ENCODE results near the gene TIA1. TPM values are rescaled to one million over a fixed set of nuclear protein-coding genes. Genes with fewer than 3 reads are reported as not detected.
A peak's percentile ranks its signal among the peaks of the same experiment; 100 is the strongest.

TIA1 gene
- total RNA-seq, 1 donor from 2014 or later: 45.1 TPM

DNA sequence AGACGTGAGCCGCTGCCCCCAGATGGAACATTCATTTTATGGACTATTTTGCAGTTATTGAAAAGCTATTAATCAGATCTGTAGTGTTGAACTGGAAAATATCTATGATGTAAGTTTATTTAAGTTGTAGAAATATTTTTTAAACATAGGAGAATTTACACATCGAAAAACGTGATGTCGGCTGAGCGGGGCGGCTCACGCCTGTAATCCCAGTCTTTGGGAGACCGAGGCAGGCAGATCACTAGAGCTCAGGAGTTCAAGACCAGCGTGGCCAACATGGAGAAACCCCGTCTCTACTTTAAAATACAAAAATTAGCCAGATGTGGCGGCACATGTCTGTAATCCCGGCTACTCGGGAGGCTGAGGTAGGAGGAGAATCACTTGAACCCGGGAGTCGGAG is 2.0 kb upstream of the TIA1 start:
- intact Hi-C loops (cut with micrococcal nuclease): no loop called here
- Histone ChIP-seq H3K36me3 (no peaks in the 10 kb centered on the region), H3K4me3 (no peak overlapping the region), H3K27me3 (ENCODE audit: low read depth) (no peaks in the 10 kb centered on the region), H3K9me3 (replicated peaks) (no peaks in the 10 kb centered on the region), H3K27ac (replicated peaks) (no peak overlapping the region), H3K4me1 (peaks cover 30% of the 10 kb centered on the region)
- no peak for DNase-seq
- no peak for TF ChIP-seq CTCF (IDR thresholded peaks at IDR 0.05; ENCODE audit: borderline replicate concordance)

GRCh38 chr2:70247364-70248180 is 856 bp downstream of the TIA1 start:
- H3K36me3 ChIP-seq: no peaks in the 10 kb centered on the region
- H3K27me3 ChIP-seq (ENCODE audit: low read depth): no peaks in the 10 kb centered on the region
- peak overlapping the region; percentile 83 for H3K4me3 ChIP-seq
- no peak for TF ChIP-seq CTCF (IDR thresholded peaks at IDR 0.05; ENCODE audit: borderline replicate concordance)
- H3K9me3 ChIP-seq (replicated peaks): no peaks in the 10 kb centered on the region
- peaks cover 58% of the 10 kb centered on the region for H3K4me1 ChIP-seq
- peak overlapping the region; percentile 98 for H3K27ac ChIP-seq (replicated peaks)
- intact Hi-C loops (cut with micrococcal nuclease): no loop called here
- DNase-seq: no peak

- H3K36me3 ChIP-seq: peaks cover 9% of the 10 kb centered on the region
- intact Hi-C loops (cut with micrococcal nuclease): no loop called here
- H3K9me3 ChIP-seq (replicated peaks): no peaks in the 10 kb centered on the region
- no peak overlapping the region for H3K27ac ChIP-seq (replicated peaks)
- H3K4me1 ChIP-seq: peaks cover 77% of the 10 kb centered on the region
- DNase-seq: no peak
- H3K27me3 ChIP-seq (ENCODE audit: low read depth): no peaks in the 10 kb centered on the region
- no peak overlapping the region for H3K4me3 ChIP-seq
- no peak for TF ChIP-seq CTCF (IDR thresholded peaks at IDR 0.05; ENCODE audit: borderline replicate concordance)
Observed at GRCh38 chr2:70243806-70244584, 4.4 kb downstream of the TIA1 start.

GRCh38 chr2:70242552-70242951 is 5.9 kb downstream of the TIA1 start:
- Histone ChIP-seq H3K4me3 (no peak overlapping the region), H3K27me3 (ENCODE audit: low read depth) (no peaks in the 10 kb centered on the region), H3K27ac (replicated peaks) (no peak overlapping the region), H3K4me1 (peaks cover 69% of the 10 kb centered on the region), H3K9me3 (replicated peaks) (no peaks in the 10 kb centered on the region), H3K36me3 (peaks cover 9% of the 10 kb centered on the region)
- no peak for DNase-seq
- TF ChIP-seq CTCF (IDR thresholded peaks at IDR 0.05; ENCODE audit: borderline replicate concordance): no peak
- intact Hi-C loops (cut with micrococcal nuclease): no loop called here

DNA sequence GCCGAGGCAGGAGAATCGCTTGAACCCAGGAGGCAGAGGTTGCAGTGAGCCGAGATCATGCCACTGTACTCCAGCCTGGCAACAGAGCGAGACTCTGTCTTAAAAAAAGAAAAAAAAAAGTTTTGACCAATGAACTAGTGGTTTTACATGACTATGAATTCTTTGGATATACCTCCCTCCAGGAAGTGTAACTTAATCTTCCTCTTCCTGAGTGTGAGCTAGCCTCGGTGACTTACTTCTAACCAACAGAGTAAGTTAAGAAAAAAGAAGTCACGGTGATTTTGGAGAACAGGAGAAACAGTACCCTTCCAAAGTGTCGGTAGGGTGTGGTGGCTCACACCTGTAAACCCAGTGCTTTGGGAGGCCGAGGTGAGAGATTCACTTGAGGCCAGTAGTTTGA is 7.1 kb downstream of the TIA1 start:
- Histone ChIP-seq H3K4me3 (no peak overlapping the region), H3K9me3 (replicated peaks) (no peaks in the 10 kb centered on the region), H3K4me1 (peaks cover 65% of the 10 kb centered on the region), H3K27me3 (ENCODE audit: low read depth) (no peaks in the 10 kb centered on the region), H3K27ac (replicated peaks) (no peak overlapping the region), H3K36me3 (peaks cover 9% of the 10 kb centered on the region)
- DNase-seq: no peak
- no peak for TF ChIP-seq CTCF (IDR thresholded peaks at IDR 0.05; ENCODE audit: borderline replicate concordance)
- intact Hi-C loops (cut with micrococcal nuclease): no loop called here

Data from left ventricle myocardium inferior (tissue), 1 donor.